Heart left ventricle (tissue), 13 donors: ENCODE results near the gene PROSER2.

Experiments
- CTCF ChIP-seq, 12 donors: fragments of 200-600 bp; sonication (generic) in 4 of 12; IDR thresholded peaks; one replicate each; pipeline versions ENCODE4 v1.5.0 to v1.8.0; 2018 to 2022; ENCODE audit warnings: antibody characterized with exemption in 12 of 12, mild to moderate bottlenecking in 5 of 12
- POLR2A ChIP-seq, 2 donors: fragments of 450-650 bp; IDR thresholded peaks; one replicate each; pipeline ENCODE4 v1.6.1; 2017; ENCODE audit warnings: antibody characterized with exemption in 2 of 2, mild to moderate bottlenecking in 2 of 2, moderate library complexity in 2 of 2
- donor health status: ischemic (EF 13 %, LVEDD 7.1; RV severe dilation, severe dysfunction).
- donor health status: DM: no; HTN: yes; CAD: no.
- donor health status: DM: no; HTN: no; CAD: no.
- donor health status: ischemic (EF 25% LVEDD 6.9; RV normal size, moderate dysfunction).
- donor health status: ischemic (EF 25% LVEDD 5.7; RV mildly dilated, moderate dysfunction).
- donor health status: ischemic (EF 35%, LVEDD 5.7; RV mildly dilated, moderate dysfunction).
- donor health status: nonischemic (EF 11% LVEDD 7.7; RV severe dilation, severe dysfunction).
- donor health status: DM: yes; HTN: yes; CAD: no.
- donor health status: PGD.
- donor health status: ischemic (EF 29% LVEDD 5.4; RV normal size, mild dysfunction).
- donor health status: nonischemic (EF 23%, LVEDD 6.1; RV moderate dilation, normal function).

GRCh38 chr10:11787846-11788245 lies 35.3 kb upstream of the PROSER2 start:
- TF ChIP-seq CTCF (IDR thresholded peaks at IDR 0.05) (no peak), POLR2A (IDR thresholded peaks at IDR 0.05) (no peak)
